Liver (tissue), 3 donors: ENCODE results near the gene NTN5.

Experiments used
- CTCF ChIP-seq: fragments of 150-350 bp; IDR thresholded peaks from 2 replicates; pipeline ENCODE4 v1.5.1; 2017; ENCODE audit warnings: improper control_type of control experiment, low read depth, low read length; ENCODE audit not compliant: missing input control
- EGR1 ChIP-seq, 2 donors: IDR thresholded peaks; 2 replicates each; pipeline ENCODE4 v1.6.1; 2016 to 2018; ENCODE audit warnings: antibody characterized with exemption in 2 of 2, low read depth in 2 of 2
- FOXA1 ChIP-seq: IDR thresholded peaks from 2 replicates; pipeline ENCODE4 v1.6.1; 2016; ENCODE audit warnings: antibody characterized with exemption
- GABPA ChIP-seq, 2 donors: IDR thresholded peaks in 1 of 2; conservative IDR thresholded peaks in 1 of 2; 2 replicates each; pipeline ENCODE4 v1.6.1; 2016; ENCODE audit warnings: antibody characterized with exemption in 2 of 2, mild to moderate bottlenecking in 1 of 2, moderate library complexity in 1 of 2
- RAD21 ChIP-seq, 2 donors: IDR thresholded peaks; 2 replicates each; pipeline ENCODE4 v1.6.1; 2016; ENCODE audit warnings: antibody characterized with exemption in 2 of 2, mild to moderate bottlenecking in 2 of 2
- RXRA ChIP-seq, 2 donors: IDR thresholded peaks; 2 replicates each; pipeline ENCODE4 v1.6.1; 2017 to 2018; ENCODE audit warnings: antibody characterized with exemption in 2 of 2, mild to moderate bottlenecking in 1 of 2
- TAF1 ChIP-seq: conservative IDR thresholded peaks from 2 replicates; pipeline ENCODE4 v1.6.1; 2016; ENCODE audit warnings: antibody characterized with exemption, mild to moderate bottlenecking
- TF ChIP-seq, protein P1 (sequence below): IDR thresholded peaks from 2 replicates; pipeline ENCODE4 v1.6.1; 2016; ENCODE audit warnings: antibody characterized with exemption, mild to moderate bottlenecking
- donor health status: healthy.
- donor health status: healthy.

- TF ChIP-seq CTCF (no peak), FOXA1 (no peak), TAF1 (no peak), EGR1 (IDR thresholded peaks at IDR 0.05; ENCODE audit: low read depth in 2 of 2) (no peak), RAD21 (IDR thresholded peaks at IDR 0.05) (no peak), GABPA (IDR thresholded peaks at IDR 0.05 in 1 of 2, conservative IDR thresholded peaks at IDR 0.05 in 1 of 2) (no peak), RXRA (IDR thresholded peaks at IDR 0.05) (no peak)
- TF ChIP-seq, protein P1, sequence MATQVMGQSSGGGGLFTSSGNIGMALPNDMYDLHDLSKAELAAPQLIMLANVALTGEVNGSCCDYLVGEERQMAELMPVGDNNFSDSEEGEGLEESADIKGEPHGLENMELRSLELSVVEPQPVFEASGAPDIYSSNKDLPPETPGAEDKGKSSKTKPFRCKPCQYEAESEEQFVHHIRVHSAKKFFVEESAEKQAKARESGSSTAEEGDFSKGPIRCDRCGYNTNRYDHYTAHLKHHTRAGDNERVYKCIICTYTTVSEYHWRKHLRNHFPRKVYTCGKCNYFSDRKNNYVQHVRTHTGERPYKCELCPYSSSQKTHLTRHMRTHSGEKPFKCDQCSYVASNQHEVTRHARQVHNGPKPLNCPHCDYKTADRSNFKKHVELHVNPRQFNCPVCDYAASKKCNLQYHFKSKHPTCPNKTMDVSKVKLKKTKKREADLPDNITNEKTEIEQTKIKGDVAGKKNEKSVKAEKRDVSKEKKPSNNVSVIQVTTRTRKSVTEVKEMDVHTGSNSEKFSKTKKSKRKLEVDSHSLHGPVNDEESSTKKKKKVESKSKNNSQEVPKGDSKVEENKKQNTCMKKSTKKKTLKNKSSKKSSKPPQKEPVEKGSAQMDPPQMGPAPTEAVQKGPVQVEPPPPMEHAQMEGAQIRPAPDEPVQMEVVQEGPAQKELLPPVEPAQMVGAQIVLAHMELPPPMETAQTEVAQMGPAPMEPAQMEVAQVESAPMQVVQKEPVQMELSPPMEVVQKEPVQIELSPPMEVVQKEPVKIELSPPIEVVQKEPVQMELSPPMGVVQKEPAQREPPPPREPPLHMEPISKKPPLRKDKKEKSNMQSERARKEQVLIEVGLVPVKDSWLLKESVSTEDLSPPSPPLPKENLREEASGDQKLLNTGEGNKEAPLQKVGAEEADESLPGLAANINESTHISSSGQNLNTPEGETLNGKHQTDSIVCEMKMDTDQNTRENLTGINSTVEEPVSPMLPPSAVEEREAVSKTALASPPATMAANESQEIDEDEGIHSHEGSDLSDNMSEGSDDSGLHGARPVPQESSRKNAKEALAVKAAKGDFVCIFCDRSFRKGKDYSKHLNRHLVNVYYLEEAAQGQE, result no peak
Observed at GRCh38 chr19:48644839-48645619, 27.8 kb downstream of the NTN5 start.
